ENCODE measurements around the gene SERPINB5.
A peak's percentile ranks its signal among the peaks of the same experiment; 100 is the strongest.

The SERPINB5 gene

GRCh38 chr18:63514888-63515678 is 38.3 kb downstream of the SERPINB5 start:
- DNase-seq (ENCODE audit: low read depth): no peak
- H3K4me3 ChIP-seq (replicated peaks; ENCODE audit: low read depth, low read length): no peak overlapping the region
- TF ChIP-seq CTCF (IDR thresholded peaks at IDR 0.05; ENCODE audit: low read length, missing control alignments): peak; percentile 18

- no peak for DNase-seq (ENCODE audit: low read depth)
- H3K4me3 ChIP-seq (replicated peaks; ENCODE audit: low read depth, low read length): no peak overlapping the region
- no peak for TF ChIP-seq CTCF (IDR thresholded peaks at IDR 0.05; ENCODE audit: low read length, missing control alignments)
These were observed 39.0 kb downstream of the SERPINB5 start for GRCh38 chr18:63515801-63516200.

- peak; percentile 70 for TF ChIP-seq CTCF (IDR thresholded peaks at IDR 0.05; ENCODE audit: low read length, missing control alignments)
- H3K4me3 ChIP-seq (replicated peaks; ENCODE audit: low read depth, low read length): no peak overlapping the region
- peak; percentile 81 for DNase-seq (ENCODE audit: low read depth)
These were observed 41.6 kb downstream of the SERPINB5 start for GRCh38 chr18:63518178-63519012.

- H3K4me3 ChIP-seq (replicated peaks; ENCODE audit: low read depth, low read length): no peak overlapping the region
- DNase-seq (ENCODE audit: low read depth): no peak
- no peak for TF ChIP-seq CTCF (IDR thresholded peaks at IDR 0.05; ENCODE audit: low read length, missing control alignments)
These were observed 43.4 kb downstream of the SERPINB5 start for GRCh38 chr18:63520053-63520685.

GRCh38 chr18:63523660-63524059 is 46.9 kb downstream of the SERPINB5 start:
- TF ChIP-seq CTCF (IDR thresholded peaks at IDR 0.05; ENCODE audit: low read length, missing control alignments): no peak
- DNase-seq (ENCODE audit: low read depth): no peak
- no peak overlapping the region for H3K4me3 ChIP-seq (replicated peaks; ENCODE audit: low read depth, low read length)

- no peak for DNase-seq (ENCODE audit: low read depth)
- no peak for TF ChIP-seq CTCF (IDR thresholded peaks at IDR 0.05; ENCODE audit: low read length, missing control alignments)
- H3K4me3 ChIP-seq (replicated peaks; ENCODE audit: low read depth, low read length): no peak overlapping the region
These were observed 50.5 kb downstream of the SERPINB5 start for GRCh38 chr18:63527251-63527650.
